HepG2 (cell line): ENCODE data around the gene KERA.

Source experiments
- CCDC6 ChIP-seq: sonication (generic); formaldehyde crosslinking; IDR thresholded peaks from 2 replicates; pipeline ENCODE4 v1.8.1; 2022; ENCODE audit warnings: mild to moderate bottlenecking, missing genetic modification reagents, moderate library complexity
- EZH2 ChIP-seq: conservative IDR thresholded peaks from 2 replicates; pipeline ENCODE4 v1.6.1; 2012; ENCODE audit warnings: mild to moderate bottlenecking, low read depth, low read length, moderate library complexity
- HNRNPLL ChIP-seq: fragments of 200-400 bp; formaldehyde crosslinking; IDR thresholded peaks from 2 replicates; pipeline ENCODE4 v1.6.1; 2017; ENCODE audit warnings: mild to moderate bottlenecking, low read depth, low read length; ENCODE audit not compliant: poor library complexity, severe bottlenecking
- NR3C1 ChIP-seq: sonication (generic); formaldehyde crosslinking; IDR thresholded peaks from 2 replicates; pipeline ENCODE4 v1.4.0; 2020; ENCODE audit warnings: missing genetic modification reagents
- TEF ChIP-seq: sonication (generic); formaldehyde crosslinking; IDR thresholded peaks from 2 replicates; pipeline ENCODE4 v1.5.0; 2020; ENCODE audit warnings: missing genetic modification reagents
- UBTF ChIP-seq: sonication (generic); formaldehyde crosslinking; IDR thresholded peaks from 2 replicates; pipeline ENCODE4 v1.4.0; 2020; ENCODE audit warnings: mild to moderate bottlenecking, missing genetic modification reagents
- TF ChIP-seq, protein P1 (sequence below): sonication (generic); formaldehyde crosslinking; IDR thresholded peaks from 2 replicates; pipeline ENCODE4 v1.5.0; 2020; ENCODE audit warnings: mild to moderate bottlenecking, missing genetic modification reagents, moderate library complexity
- TF ChIP-seq, protein P2 (sequence below), 2 experiments: sonication (generic) in 1 of 2; formaldehyde crosslinking in 1 of 2; IDR thresholded peaks; 2 replicates each; pipeline versions ENCODE4 v1.5.1 to v1.6.1; 2011 to 2020; ENCODE audit warnings: borderline replicate concordance in 1 of 2, low read depth in 1 of 2, low read length in 1 of 2, mild to moderate bottlenecking in 1 of 2, missing genetic modification reagents in 1 of 2, moderate library complexity in 1 of 2

- TF ChIP-seq UBTF (CRISPR knock-in tag) (no peak), EZH2 (no peak), NR3C1 (no peak), TEF (CRISPR knock-in tag) (no peak), HNRNPLL (no peak), CCDC6 (CRISPR knock-in tag) (no peak)
- TF ChIP-seq, protein P1, sequence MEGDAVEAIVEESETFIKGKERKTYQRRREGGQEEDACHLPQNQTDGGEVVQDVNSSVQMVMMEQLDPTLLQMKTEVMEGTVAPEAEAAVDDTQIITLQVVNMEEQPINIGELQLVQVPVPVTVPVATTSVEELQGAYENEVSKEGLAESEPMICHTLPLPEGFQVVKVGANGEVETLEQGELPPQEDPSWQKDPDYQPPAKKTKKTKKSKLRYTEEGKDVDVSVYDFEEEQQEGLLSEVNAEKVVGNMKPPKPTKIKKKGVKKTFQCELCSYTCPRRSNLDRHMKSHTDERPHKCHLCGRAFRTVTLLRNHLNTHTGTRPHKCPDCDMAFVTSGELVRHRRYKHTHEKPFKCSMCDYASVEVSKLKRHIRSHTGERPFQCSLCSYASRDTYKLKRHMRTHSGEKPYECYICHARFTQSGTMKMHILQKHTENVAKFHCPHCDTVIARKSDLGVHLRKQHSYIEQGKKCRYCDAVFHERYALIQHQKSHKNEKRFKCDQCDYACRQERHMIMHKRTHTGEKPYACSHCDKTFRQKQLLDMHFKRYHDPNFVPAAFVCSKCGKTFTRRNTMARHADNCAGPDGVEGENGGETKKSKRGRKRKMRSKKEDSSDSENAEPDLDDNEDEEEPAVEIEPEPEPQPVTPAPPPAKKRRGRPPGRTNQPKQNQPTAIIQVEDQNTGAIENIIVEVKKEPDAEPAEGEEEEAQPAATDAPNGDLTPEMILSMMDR (CRISPR knock-in tag): no peak
- TF ChIP-seq, protein P2, sequence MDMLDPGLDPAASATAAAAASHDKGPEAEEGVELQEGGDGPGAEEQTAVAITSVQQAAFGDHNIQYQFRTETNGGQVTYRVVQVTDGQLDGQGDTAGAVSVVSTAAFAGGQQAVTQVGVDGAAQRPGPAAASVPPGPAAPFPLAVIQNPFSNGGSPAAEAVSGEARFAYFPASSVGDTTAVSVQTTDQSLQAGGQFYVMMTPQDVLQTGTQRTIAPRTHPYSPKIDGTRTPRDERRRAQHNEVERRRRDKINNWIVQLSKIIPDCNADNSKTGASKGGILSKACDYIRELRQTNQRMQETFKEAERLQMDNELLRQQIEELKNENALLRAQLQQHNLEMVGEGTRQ (IDR thresholded peaks at IDR 0.05; ENCODE audit: low read depth, low read length): no peak
- TF ChIP-seq, protein P2 (CRISPR knock-in tag; IDR thresholded peaks at IDR 0.05; ENCODE audit: borderline replicate concordance): no peak
Observed at GRCh38 chr12:91074851-91075250, 17.0 kb upstream of the KERA start.
